H9 (cell line): ENCODE measurements around the gene CAMLG. TPM values are rescaled to one million over a fixed set of nuclear protein-coding genes. Genes with fewer than 3 reads are reported as not detected.

Source experiments
- DNase-seq: peaks from one replicate; pipeline ENCODE4 v3.0.0-alpha.2; 2017
- H2AFZ ChIP-seq: one replicate; pipeline ENCODE4 v1.6.1; 2013; ENCODE audit warnings: mild to moderate bottlenecking, low read length, control low read depth, moderate library complexity
- H2AK5ac ChIP-seq: 2 replicates; pipeline ENCODE4 v1.6.1; 2013; ENCODE audit warnings: low read length, control low read depth, mixed read lengths; ENCODE audit not compliant: insufficient read length
- H2BK120ac ChIP-seq: one replicate; pipeline ENCODE4 v1.6.1; 2013; ENCODE audit warnings: low read depth, mild to moderate bottlenecking, low read length, control low read depth, inconsistent platforms; ENCODE audit not compliant: poor library complexity, severe bottlenecking
- H2BK12ac ChIP-seq: 2 replicates; pipeline ENCODE4 v1.6.1; 2013; ENCODE audit warnings: low read length, control low read depth, mixed read lengths, low read depth; ENCODE audit not compliant: insufficient read length
- H2BK15ac ChIP-seq: 2 replicates; pipeline ENCODE4 v1.6.1; 2013; ENCODE audit warnings: low read depth, low read length, control low read depth
- H2BK20ac ChIP-seq: one replicate; pipeline ENCODE4 v1.6.1; 2013; ENCODE audit warnings: low read depth, mild to moderate bottlenecking, low read length, control low read depth, inconsistent platforms; ENCODE audit not compliant: poor library complexity, severe bottlenecking
- H2BK5ac ChIP-seq: 2 replicates; pipeline ENCODE4 v1.6.1; 2013; ENCODE audit warnings: low read length, control low read depth, mixed read lengths; ENCODE audit not compliant: insufficient read length
- H3K14ac ChIP-seq: 2 replicates; pipeline ENCODE4 v1.6.1; 2013; ENCODE audit warnings: low read length, control low read depth; ENCODE audit not compliant: insufficient read depth
- H3K18ac ChIP-seq: 2 replicates; pipeline ENCODE4 v1.6.1; 2013; ENCODE audit warnings: low read depth, mild to moderate bottlenecking, mixed read lengths, low read length, control low read depth; ENCODE audit not compliant: insufficient read length
- H3K23ac ChIP-seq: 2 replicates; pipeline ENCODE4 v1.6.1; 2013; ENCODE audit warnings: low read length, control low read depth, mixed read lengths, low read depth; ENCODE audit not compliant: insufficient read length
- H3K23me2 ChIP-seq: 2 replicates; pipeline ENCODE4 v1.6.1; 2013; ENCODE audit warnings: low read depth, mild to moderate bottlenecking, mixed read lengths, low read length, control low read depth; ENCODE audit not compliant: insufficient read length, poor library complexity, severe bottlenecking
- H3K27ac ChIP-seq: 2 replicates; pipeline ENCODE4 v1.5.1; 2013; ENCODE audit warnings: low read length, control low read depth, mixed read lengths, low read depth; ENCODE audit not compliant: insufficient read length
- H3K27me3 ChIP-seq: 2 replicates; pipeline ENCODE4 v1.6.1; 2013; ENCODE audit warnings: low read length, control low read depth, inconsistent platforms; ENCODE audit not compliant: insufficient read depth
- H3K4ac ChIP-seq: 2 replicates; pipeline ENCODE4 v1.6.1; 2013; ENCODE audit warnings: low read depth, mild to moderate bottlenecking, control low read depth, inconsistent platforms, low read length, moderate library complexity
- H3K4me1 ChIP-seq: 2 replicates; pipeline ENCODE4 v1.6.1; 2013; ENCODE audit warnings: low read length, control low read depth, inconsistent platforms; ENCODE audit not compliant: insufficient read depth
- H3K4me2 ChIP-seq: 2 replicates; pipeline ENCODE4 v1.6.1; 2013; ENCODE audit warnings: low read length, control low read depth, mixed read lengths; ENCODE audit not compliant: insufficient read length, insufficient read depth
- H3K56ac ChIP-seq: 2 replicates; pipeline ENCODE4 v1.6.1; 2013; ENCODE audit warnings: low read depth, mild to moderate bottlenecking, mixed read lengths, low read length, control low read depth; ENCODE audit not compliant: insufficient read length
- H3K79me1 ChIP-seq: 2 replicates; pipeline ENCODE4 v1.6.1; 2013; ENCODE audit warnings: low read depth, mild to moderate bottlenecking, moderate library complexity, low read length, control low read depth, inconsistent platforms; ENCODE audit not compliant: insufficient read depth, poor library complexity, severe bottlenecking
- H3K79me2 ChIP-seq: 2 replicates; pipeline ENCODE4 v1.6.1; 2013; ENCODE audit warnings: low read length, control low read depth, inconsistent platforms; ENCODE audit not compliant: insufficient read depth
- H3K9ac ChIP-seq: 2 replicates; pipeline ENCODE4 v1.6.1; 2013; ENCODE audit warnings: low read length, control low read depth, mixed read lengths; ENCODE audit not compliant: insufficient read length; ENCODE audit errors: extremely low read depth
- H3K9me3 ChIP-seq: one replicate; pipeline ENCODE4 v1.6.1; 2013; ENCODE audit warnings: low read depth, low read length, inconsistent platforms; ENCODE audit not compliant: control insufficient read depth
- H3T11ph ChIP-seq: one replicate; pipeline ENCODE4 v1.6.1; 2013; ENCODE audit warnings: mild to moderate bottlenecking, low read length, control low read depth, inconsistent platforms
- H4K20me1 ChIP-seq: one replicate; pipeline ENCODE4 v1.6.1; 2013; ENCODE audit not compliant: control insufficient read depth, insufficient read length, insufficient read depth
- H4K5ac ChIP-seq: 2 replicates; pipeline ENCODE4 v1.6.1; 2013; ENCODE audit warnings: low read depth, mild to moderate bottlenecking, mixed read lengths, low read length, control low read depth; ENCODE audit not compliant: insufficient read length
- H4K8ac ChIP-seq: replicated peaks from 2 replicates; pipeline ENCODE4 v1.6.1; 2013; ENCODE audit warnings: low read length, control low read depth, mixed read lengths, low read depth; ENCODE audit not compliant: insufficient read length
- H4K91ac ChIP-seq: 2 replicates; pipeline ENCODE4 v1.6.1; 2013; ENCODE audit warnings: low read depth, mild to moderate bottlenecking, moderate library complexity, mixed read lengths, low read length, control low read depth; ENCODE audit not compliant: insufficient read length
- H3K27ac Mint-ChIP-seq, 3 experiments: 2 replicates in 2 of 3; 3 replicates in 1 of 3; pipeline ENCODE4 v1.8.0; 2020 to 2021; ENCODE audit warnings: mixed read lengths in 3 of 3, mild to moderate bottlenecking in 1 of 3, moderate library complexity in 1 of 3
- H3K27me3 Mint-ChIP-seq: 2 replicates; pipeline ENCODE4 v1.8.0; 2021; ENCODE audit warnings: low read depth, mild to moderate bottlenecking, moderate library complexity, mixed read lengths
- H3K36me3 Mint-ChIP-seq, 3 experiments: 2 replicates in 2 of 3; 3 replicates in 1 of 3; pipeline ENCODE4 v1.8.0; 2020 to 2021; ENCODE audit warnings: low read depth in 3 of 3, mixed read lengths in 3 of 3; ENCODE audit not compliant: insufficient read depth in 1 of 3
- H3K4me1 Mint-ChIP-seq, 2 experiments: 2 replicates each; pipeline ENCODE4 v1.8.0; 2020; ENCODE audit warnings: mixed read lengths in 2 of 2
- H3K4me3 Mint-ChIP-seq, 2 experiments: 2 replicates in 1 of 2; 3 replicates in 1 of 2; pipeline ENCODE4 v1.8.0; 2020 to 2021; ENCODE audit warnings: mild to moderate bottlenecking in 2 of 2, mixed read lengths in 2 of 2, moderate library complexity in 1 of 2
- H3K9me3 Mint-ChIP-seq, 2 experiments: 2 replicates in 1 of 2; 3 replicates in 1 of 2; pipeline ENCODE4 v1.8.0; 2020; ENCODE audit warnings: mild to moderate bottlenecking in 2 of 2, mixed read lengths in 2 of 2, moderate library complexity in 1 of 2
- WGBS: extraction: QIAGEN DNeasy Blood & Tissue Kit; methylation state at CpG from one replicate; pipeline ENCODE4 v1.1.7; 2013; ENCODE audit warnings: missing lambda C conversion rate, low lambda C conversion rate, mixed read lengths; ENCODE audit not compliant: insufficient read length; ENCODE audit errors: extremely low coverage; 5-methylcytosine and 5-hydroxymethylcytosine counted together
- total RNA-seq: library from RNA; stranded (reverse); gene quantifications from 2 replicates; pipeline ENCODE4 v1.2.1, GENCODE V29; 2021
- TF ChIP-seq, protein P1 (sequence below): fragments of 200-600 bp; sonication (generic); conservative IDR thresholded peaks from 3 replicates; pipeline ENCODE4 v1.8.0; 2021; ENCODE audit warnings: antibody characterized with exemption, mild to moderate bottlenecking

CAMLG gene
- total RNA-seq, 1 experiment from 2014 or later = 33.1 TPM

DNA sequence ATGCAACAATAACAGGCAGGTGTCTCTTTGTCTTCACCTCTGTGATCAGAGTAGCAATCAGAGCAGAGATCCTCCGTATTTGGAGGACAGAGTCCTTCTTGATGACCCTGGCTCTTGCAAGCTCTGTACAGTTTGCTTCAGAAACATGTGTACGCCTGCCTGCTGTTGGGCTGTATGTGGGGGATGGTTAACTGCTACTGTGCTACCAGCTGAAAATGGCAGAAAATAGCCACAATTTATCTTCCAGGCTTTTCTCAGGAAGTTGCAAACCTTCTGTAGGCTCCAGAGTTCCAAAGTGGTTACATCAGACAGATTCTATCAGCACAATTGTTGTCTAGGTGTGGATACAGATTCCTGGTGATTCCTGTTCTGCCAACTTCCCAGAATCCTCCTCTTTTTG is 55.7 kb downstream of the CAMLG start:
- no peak overlapping the region for H4K5ac ChIP-seq
- H3K4ac ChIP-seq = no peak overlapping the region
- no peak overlapping the region for H3K4me3 Mint-ChIP-seq
- no peak overlapping the region for H3K9ac ChIP-seq
- no peaks in the 10 kb centered on the region for H3K23me2 ChIP-seq
- no peaks in the 10 kb centered on the region for H3K27me3 ChIP-seq
- H3K27me3 Mint-ChIP-seq = no peaks in the 10 kb centered on the region
- H3K56ac ChIP-seq = no peak overlapping the region
- TF ChIP-seq, protein P1, sequence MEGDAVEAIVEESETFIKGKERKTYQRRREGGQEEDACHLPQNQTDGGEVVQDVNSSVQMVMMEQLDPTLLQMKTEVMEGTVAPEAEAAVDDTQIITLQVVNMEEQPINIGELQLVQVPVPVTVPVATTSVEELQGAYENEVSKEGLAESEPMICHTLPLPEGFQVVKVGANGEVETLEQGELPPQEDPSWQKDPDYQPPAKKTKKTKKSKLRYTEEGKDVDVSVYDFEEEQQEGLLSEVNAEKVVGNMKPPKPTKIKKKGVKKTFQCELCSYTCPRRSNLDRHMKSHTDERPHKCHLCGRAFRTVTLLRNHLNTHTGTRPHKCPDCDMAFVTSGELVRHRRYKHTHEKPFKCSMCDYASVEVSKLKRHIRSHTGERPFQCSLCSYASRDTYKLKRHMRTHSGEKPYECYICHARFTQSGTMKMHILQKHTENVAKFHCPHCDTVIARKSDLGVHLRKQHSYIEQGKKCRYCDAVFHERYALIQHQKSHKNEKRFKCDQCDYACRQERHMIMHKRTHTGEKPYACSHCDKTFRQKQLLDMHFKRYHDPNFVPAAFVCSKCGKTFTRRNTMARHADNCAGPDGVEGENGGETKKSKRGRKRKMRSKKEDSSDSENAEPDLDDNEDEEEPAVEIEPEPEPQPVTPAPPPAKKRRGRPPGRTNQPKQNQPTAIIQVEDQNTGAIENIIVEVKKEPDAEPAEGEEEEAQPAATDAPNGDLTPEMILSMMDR = no peak
- no peak overlapping the region for H2BK5ac ChIP-seq
- no peaks in the 10 kb centered on the region for H3K9me3 Mint-ChIP-seq
- H4K8ac ChIP-seq = no peak overlapping the region
- H3K4me1 Mint-ChIP-seq = no peaks in the 10 kb centered on the region
- no peak overlapping the region for H3K4me2 ChIP-seq
- H3K4me1 ChIP-seq = no peaks in the 10 kb centered on the region
- no CpG with 5 or more reads among the region's 2 CpGs for WGBS
- DNase-seq = no peak
- H2BK12ac ChIP-seq = no peak overlapping the region
- peaks cover 1% of the 10 kb centered on the region; the same call in 1 of the 2 replicates for H3K79me2 ChIP-seq
- no peaks in the 10 kb centered on the region for H3K9me3 ChIP-seq
- no peak overlapping the region for H3K18ac ChIP-seq
- no peak overlapping the region for H2AK5ac ChIP-seq
- no peak overlapping the region for H2AFZ ChIP-seq
- no peak overlapping the region for H2BK15ac ChIP-seq
- no peak overlapping the region for H3K23ac ChIP-seq
- H3K36me3 Mint-ChIP-seq = peaks cover 56 to 90% (median 87%) of the 10 kb centered on the region in 3 experiments; a peak in 6 of 7 replicates
- no peak overlapping the region for H4K91ac ChIP-seq
- H2BK120ac ChIP-seq = no peak overlapping the region
- H3T11ph ChIP-seq = no peak overlapping the region
- H3K79me1 ChIP-seq = no peaks in the 10 kb centered on the region
- H3K27ac Mint-ChIP-seq = peak overlapping the region in 2 of 3 experiments; percentile 29 to 61; a peak in 1 of 7 replicates
- H2BK20ac ChIP-seq = no peak overlapping the region
- no peak overlapping the region for H3K27ac ChIP-seq
- no peak overlapping the region for H3K14ac ChIP-seq
- no peaks in the 10 kb centered on the region for H4K20me1 ChIP-seq
